PC-3 (cell line): Measurements from ENCODE around the gene AKAP5.

ENCODE experiments used
- CTCF ChIP-seq: fragments of 300-600 bp; sonication (generic); conservative IDR thresholded peaks from 2 replicates; pipeline ENCODE4 v1.5.1; 2017; ENCODE audit warnings: antibody characterized with exemption, low read depth, mild to moderate bottlenecking, low read length
- EZH2phosphoT487 ChIP-seq: fragments of 300-600 bp; sonication (generic); IDR thresholded peaks from 2 replicates; pipeline ENCODE4 v1.6.1; 2018; ENCODE audit warnings: mild to moderate bottlenecking, antibody characterized with exemption, low read length, borderline replicate concordance

GRCh38 chr14:64416348-64416932 lies 48.9 kb upstream of the AKAP5 start:
- TF ChIP-seq EZH2phosphoT487 (no peak), CTCF (no peak)
